Trophoblast cell (in vitro differentiated cells and primary cell): ENCODE results near the gene FBXW11.
A peak's percentile ranks its signal among the peaks of the same experiment; 100 is the strongest.

Source experiments
- DNase-seq, 2 donors: peaks; one replicate each; pipeline ENCODE4 v3.0.0-alpha.2; 2016
- H2AFZ ChIP-seq: 2 replicates; pipeline ENCODE4 v1.6.1; 2013; ENCODE audit warnings: low read length, moderate library complexity, mild to moderate bottlenecking; ENCODE audit not compliant: insufficient read depth, poor library complexity
- H2AK5ac ChIP-seq: 2 replicates; pipeline ENCODE4 v1.6.1; 2013; ENCODE audit warnings: mild to moderate bottlenecking, low read length
- H2BK120ac ChIP-seq: 2 replicates; pipeline ENCODE4 v1.6.1; 2013; ENCODE audit warnings: low read length, mild to moderate bottlenecking, moderate library complexity; ENCODE audit not compliant: insufficient read depth, poor library complexity
- H2BK12ac ChIP-seq: 2 replicates; pipeline ENCODE4 v1.6.1; 2013; ENCODE audit warnings: mild to moderate bottlenecking, low read length, moderate library complexity
- H2BK5ac ChIP-seq: 2 replicates; pipeline ENCODE4 v1.6.1; 2013; ENCODE audit warnings: low read length, low read depth, moderate library complexity, mild to moderate bottlenecking; ENCODE audit not compliant: poor library complexity
- H3K14ac ChIP-seq: 2 replicates; pipeline ENCODE4 v1.6.1; 2013; ENCODE audit warnings: mild to moderate bottlenecking, low read length
- H3K18ac ChIP-seq: 2 replicates; pipeline ENCODE4 v1.6.1; 2013; ENCODE audit warnings: mild to moderate bottlenecking, low read length
- H3K23ac ChIP-seq: 2 replicates; pipeline ENCODE4 v1.6.1; 2013; ENCODE audit warnings: low read length
- H3K27ac ChIP-seq: 2 replicates; pipeline ENCODE4 v1.5.1; 2013; ENCODE audit warnings: low read depth, mild to moderate bottlenecking, inconsistent platforms, low read length, moderate library complexity
- H3K27me3 ChIP-seq: 2 replicates; pipeline ENCODE4 v1.6.1; 2013; ENCODE audit warnings: inconsistent platforms, mild to moderate bottlenecking, low read length, moderate library complexity; ENCODE audit not compliant: insufficient read depth
- H3K36me3 ChIP-seq, 2 experiments: 1 replicate in 1 of 2; 2 replicates in 1 of 2; pipeline ENCODE4 v1.6.1; 2013; ENCODE audit warnings: low read length in 2 of 2, mild to moderate bottlenecking in 2 of 2, moderate library complexity in 1 of 2; ENCODE audit not compliant: insufficient read depth in 2 of 2, control insufficient read depth in 1 of 2
- H3K4ac ChIP-seq: 2 replicates; pipeline ENCODE4 v1.6.1; 2013; ENCODE audit warnings: low read depth, mild to moderate bottlenecking, low read length, moderate library complexity
- H3K4me1 ChIP-seq, 2 experiments: 1 replicate in 1 of 2; 2 replicates in 1 of 2; pipeline ENCODE4 v1.6.1; 2013; ENCODE audit warnings: low read length in 2 of 2, mild to moderate bottlenecking in 2 of 2, moderate library complexity in 1 of 2; ENCODE audit not compliant: insufficient read depth in 2 of 2, control insufficient read depth in 1 of 2
- H3K4me2 ChIP-seq: 2 replicates; pipeline ENCODE4 v1.6.1; 2013; ENCODE audit warnings: inconsistent platforms, mild to moderate bottlenecking, low read length, moderate library complexity
- H3K4me3 ChIP-seq: 2 replicates; pipeline ENCODE4 v1.5.1; 2013; ENCODE audit warnings: mild to moderate bottlenecking, low read depth, low read length, inconsistent platforms
- H3K79me1 ChIP-seq: one replicate; pipeline ENCODE4 v1.6.1; 2013; ENCODE audit warnings: low read length
- H3K79me2 ChIP-seq: 2 replicates; pipeline ENCODE4 v1.6.1; 2013; ENCODE audit warnings: low read length, mild to moderate bottlenecking; ENCODE audit not compliant: control insufficient read depth, insufficient read depth, poor library complexity
- H3K9ac ChIP-seq: 2 replicates; pipeline ENCODE4 v1.6.1; 2013; ENCODE audit warnings: mild to moderate bottlenecking, low read length
- H3K9me3 ChIP-seq: 2 replicates; pipeline ENCODE4 v1.6.1; 2013; ENCODE audit warnings: low read depth, mild to moderate bottlenecking, control low read depth, inconsistent platforms, low read length; ENCODE audit not compliant: insufficient read depth
- H4K12ac ChIP-seq: 2 replicates; pipeline ENCODE4 v1.6.1; 2013; ENCODE audit warnings: low read depth, mild to moderate bottlenecking, low read length, moderate library complexity
- H4K8ac ChIP-seq: 2 replicates; pipeline ENCODE4 v1.6.1; 2013; ENCODE audit warnings: low read depth, mild to moderate bottlenecking, low read length, moderate library complexity
- H4K91ac ChIP-seq: one replicate; pipeline ENCODE4 v1.6.1; 2013; ENCODE audit warnings: low read depth, mild to moderate bottlenecking, low read length, moderate library complexity
- WGBS: extraction: QIAGEN DNeasy Blood & Tissue Kit; methylation state at CpG from one replicate; pipeline ENCODE4 v1.1.7; 2013; ENCODE audit warnings: missing lambda C conversion rate; ENCODE audit not compliant: insufficient read length, insufficient coverage; ENCODE audit errors: extremely low coverage; 5-methylcytosine and 5-hydroxymethylcytosine counted together

FBXW11 gene

GRCh38 chr5:171865471-171865870 is 141.0 kb downstream of the FBXW11 start:
- Histone ChIP-seq H3K9ac (no peak overlapping the region), H2BK5ac (no peak overlapping the region), H3K4me3 (no peak overlapping the region), H3K4me2 (no peak overlapping the region), H4K12ac (no peak overlapping the region), H3K36me3 (peaks cover 3 to 14% of the 10 kb centered on the region in 2 experiments), H2AK5ac (no peak overlapping the region), H3K23ac (no peak overlapping the region), H3K79me2 (no peaks in the 10 kb centered on the region), H3K4me1 (peaks cover 7 to 8% of the 10 kb centered on the region in 2 experiments), H2AFZ (no peak overlapping the region), H3K27ac (no peak overlapping the region), H2BK12ac (no peak overlapping the region), H4K91ac (no peak overlapping the region), H2BK120ac (no peak overlapping the region), H3K9me3 (no peaks in the 10 kb centered on the region), H3K4ac (no peak overlapping the region), H4K8ac (no peak overlapping the region), H3K14ac (no peak overlapping the region), H3K18ac (no peak overlapping the region), H3K79me1 (no peaks in the 10 kb centered on the region), H3K27me3 (no peaks in the 10 kb centered on the region)
- no peak for DNase-seq
- WGBS, result no CpG with 5 or more reads among the region's 6 CpGs

GRCh38 chr5:171863935-171864334 is 142.5 kb downstream of the FBXW11 start:
- peak; percentile 82 to 91 for DNase-seq
- Histone ChIP-seq H4K8ac (no peak overlapping the region), H2BK12ac (no peak overlapping the region), H3K23ac (no peak overlapping the region), H3K4me2 (no peak overlapping the region), H3K4me3 (no peak overlapping the region), H3K79me1 (no peaks in the 10 kb centered on the region), H3K9ac (no peak overlapping the region), H2AK5ac (no peak overlapping the region), H2BK5ac (no peak overlapping the region), H4K91ac (no peak overlapping the region), H3K4me1 (peaks cover 6 to 7% of the 10 kb centered on the region in 2 experiments), H3K18ac (no peak overlapping the region), H3K14ac (no peak overlapping the region), H3K4ac (no peak overlapping the region), H3K9me3 (no peaks in the 10 kb centered on the region), H3K27me3 (no peaks in the 10 kb centered on the region), H2AFZ (no peak overlapping the region), H3K27ac (no peak overlapping the region), H3K79me2 (no peaks in the 10 kb centered on the region), H3K36me3 (peaks cover 3 to 10% of the 10 kb centered on the region in 2 experiments), H2BK120ac (no peak overlapping the region), H4K12ac (no peak overlapping the region)
- no CpG with 5 or more reads among the region's 6 CpGs for WGBS

DNA sequence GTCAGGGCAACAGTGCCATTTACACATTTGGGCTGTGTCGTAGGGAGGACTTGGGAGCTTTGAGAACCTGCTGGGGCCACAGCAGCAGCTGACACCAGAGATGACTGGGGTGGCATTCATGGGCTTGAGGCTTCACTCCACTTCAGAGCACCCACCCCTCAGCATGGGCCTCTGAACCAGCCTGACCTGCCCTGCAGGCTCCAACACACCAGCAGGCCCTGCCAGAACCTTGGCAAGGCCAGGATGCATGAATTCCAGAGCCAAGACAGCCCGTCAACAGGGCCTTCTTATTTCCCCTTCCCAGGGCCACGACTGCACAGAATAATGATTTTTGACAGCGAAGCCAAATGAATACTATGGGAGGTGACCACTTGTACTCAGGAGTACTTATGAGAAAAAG is 143.8 kb downstream of the FBXW11 start:
- no peak overlapping the region for H3K4ac ChIP-seq
- DNase-seq, result peak in 1 of 2 donors; percentile 17
- no peak overlapping the region for H3K18ac ChIP-seq
- no peaks in the 10 kb centered on the region for H3K79me1 ChIP-seq
- H2BK12ac ChIP-seq, result no peak overlapping the region
- peaks cover 6 to 7% of the 10 kb centered on the region in 2 experiments for H3K4me1 ChIP-seq
- no peak overlapping the region for H3K4me2 ChIP-seq
- peaks cover 3 to 6% of the 10 kb centered on the region in 2 experiments for H3K36me3 ChIP-seq
- H3K9me3 ChIP-seq, result no peaks in the 10 kb centered on the region
- no peaks in the 10 kb centered on the region for H3K79me2 ChIP-seq
- H2AK5ac ChIP-seq, result no peak overlapping the region
- H3K4me3 ChIP-seq, result no peak overlapping the region
- no peak overlapping the region for H4K91ac ChIP-seq
- no peak overlapping the region for H3K23ac ChIP-seq
- no peak overlapping the region for H3K9ac ChIP-seq
- H3K14ac ChIP-seq, result no peak overlapping the region
- no peak overlapping the region for H2BK5ac ChIP-seq
- H2BK120ac ChIP-seq, result no peak overlapping the region
- H2AFZ ChIP-seq, result no peak overlapping the region
- no peak overlapping the region for H3K27ac ChIP-seq
- H4K8ac ChIP-seq, result no peak overlapping the region
- H3K27me3 ChIP-seq, result no peaks in the 10 kb centered on the region
- no peak overlapping the region for H4K12ac ChIP-seq
- WGBS, result no CpG with 5 or more reads among the region's 4 CpGs

GRCh38 chr5:171861381-171861780 is 145.1 kb downstream of the FBXW11 start:
- Histone ChIP-seq H4K12ac (no peak overlapping the region), H2AFZ (no peak overlapping the region), H3K4me2 (no peak overlapping the region), H2BK5ac (no peak overlapping the region), H4K8ac (no peak overlapping the region), H3K79me2 (no peaks in the 10 kb centered on the region), H4K91ac (no peak overlapping the region), H3K14ac (no peak overlapping the region), H3K9ac (no peak overlapping the region), H3K79me1 (no peaks in the 10 kb centered on the region), H3K36me3 (peaks cover 4% of the 10 kb centered on the region in 2 experiments), H3K27me3 (no peaks in the 10 kb centered on the region), H3K4me1 (peaks cover 6 to 7% of the 10 kb centered on the region in 2 experiments), H2BK120ac (no peak overlapping the region), H3K4me3 (no peak overlapping the region), H3K18ac (no peak overlapping the region), H3K4ac (no peak overlapping the region), H2AK5ac (no peak overlapping the region), H3K23ac (no peak overlapping the region), H3K9me3 (no peaks in the 10 kb centered on the region), H2BK12ac (no peak overlapping the region), H3K27ac (no peak overlapping the region)
- no peak for DNase-seq
- no CpG with 5 or more reads among the region's 3 CpGs for WGBS
